ENCODE measurements around the gene OR10H3. TPM values are rescaled to one million over a fixed set of nuclear protein-coding genes. Genes with fewer than 3 reads are reported as not detected.

The OR10H3 gene
- total RNA-seq, 1 experiment from 2014 or later, result not detected

GRCh38 chr19:15788594-15789270 is 50.9 kb downstream of the OR10H3 start (continued):
- TF ChIP-seq MAX (IDR thresholded peaks at IDR 0.05) (no peak), YY1 (IDR thresholded peaks at IDR 0.05; ENCODE audit: extremely low read depth, insufficient replicate concordance, low read depth, low read length) (no peak), POLR2AphosphoS5 (IDR thresholded peaks at IDR 0.05; ENCODE audit: low read depth, low read length) (no peak), ZNF274 (IDR thresholded peaks at IDR 0.05; ENCODE audit: low read depth, low read length) (no peak), CBX3 (IDR thresholded peaks at IDR 0.05; ENCODE audit: low read depth) (no peak), JUND (IDR thresholded peaks at IDR 0.05) (no peak)

GRCh38 chr19:15790096-15790495 is 52.3 kb downstream of the OR10H3 start:
- no peak overlapping the region for H3K27ac ChIP-seq (ENCODE audit: low read depth, low read length)
- H3K9me2 ChIP-seq (ENCODE audit: insufficient read depth), result no peaks in the 10 kb centered on the region
- DNase-seq (ENCODE audit: low read depth, low spot score) (no peak), ATAC-seq (no peak; the same call in 1 of the 2 replicates)
- ChIA-PET POLR2A (no interaction called here), CTCF (no interaction called here), RAD21 (ENCODE audit: low non-redundant PET in 1 of 2, low total read pairs in 2 of 2, uncharacterized antibody in 2 of 2, unreplicated experiment in 2 of 2) (no interaction called here)
- H3K4me1 ChIP-seq (ENCODE audit: control insufficient read depth in 1 of 2, insufficient read depth in 2 of 2, low read length in 2 of 2), result peaks cover 0 to 12% of the 10 kb centered on the region in 2 experiments; a peak in 1 of 4 replicates
- TF ChIP-seq EZH2phosphoT487 (IDR thresholded peaks at IDR 0.05; ENCODE audit: borderline replicate concordance) (no peak), POLR2A (IDR thresholded peaks at IDR 0.05; ENCODE audit: borderline replicate concordance, extremely low read depth, insufficient read depth, insufficient read length) (no peak), CBX3 (IDR thresholded peaks at IDR 0.05; ENCODE audit: low read depth) (no peak), JUND (IDR thresholded peaks at IDR 0.05) (no peak), CEBPB (IDR thresholded peaks at IDR 0.05; ENCODE audit: low read depth) (no peak), SRF (IDR thresholded peaks at IDR 0.05; ENCODE audit: low read depth) (no peak), ZNF274 (IDR thresholded peaks at IDR 0.05; ENCODE audit: low read depth, low read length) (no peak), SIN3A (IDR thresholded peaks at IDR 0.05; ENCODE audit: low read depth) (no peak), POLR2AphosphoS5 (IDR thresholded peaks at IDR 0.05; ENCODE audit: low read depth, low read length) (no peak), MAX (IDR thresholded peaks at IDR 0.05) (no peak), CTCF (IDR thresholded peaks at IDR 0.05 in 2 of 3, conservative IDR thresholded peaks at IDR 0.05 in 1 of 3; ENCODE audit: borderline replicate concordance in 1 of 3, insufficient read depth in 1 of 3, low read depth in 2 of 3, low read length in 2 of 3) (no peak)
- H3K4me2 ChIP-seq (ENCODE audit: low read length), result no peak overlapping the region
- no peak overlapping the region for H3K4me3 ChIP-seq (replicated peaks in 1 of 2; ENCODE audit: low read depth in 1 of 2, low read length in 2 of 2)
- no peaks in the 10 kb centered on the region for H3K9me3 ChIP-seq (ENCODE audit: control insufficient read depth in 1 of 2, insufficient read depth in 1 of 2, low read depth in 1 of 2, low read length in 2 of 2)
- 0 out of 2 replicates have a peak, but pooled peaks cover 4% of the 10 kb centered on the region for H3K27me3 ChIP-seq (ENCODE audit: insufficient read depth, low read length)
- intact Hi-C loops (cut with micrococcal nuclease), result no loop called here
- no peak overlapping the region for H3K9ac ChIP-seq (ENCODE audit: low read length)
- no peaks in the 10 kb centered on the region for H4K20me1 ChIP-seq (ENCODE audit: insufficient read depth)
- H2AFZ ChIP-seq (ENCODE audit: low read depth, low read length, poor library complexity, severe bottlenecking), result no peak overlapping the region
- no peaks in the 10 kb centered on the region for H3K79me2 ChIP-seq (ENCODE audit: insufficient read depth, low read length)
- H3K36me3 ChIP-seq (ENCODE audit: control insufficient read depth in 1 of 2, insufficient read depth in 2 of 2, low read length in 2 of 2), result no peaks in the 10 kb centered on the region
- BruUV-seq (replicated peaks), result no TSS peak

Other genes starting within 250 kb of the OR10H3 start
- gene CYP4F22, start 229.5 kb upstream of the OR10H3 start, total RNA-seq (2021; ENCODE audit: unreplicated experiment), result 4.9 TPM
- gene CYP4F8, start 122.8 kb upstream of the OR10H3 start, total RNA-seq (2021; ENCODE audit: unreplicated experiment), result not detected
- 3.6 TPM for gene CYP4F3, start 97.1 kb upstream of the OR10H3 start, total RNA-seq (2021; ENCODE audit: unreplicated experiment)
- gene CYP4F12, start 64.9 kb upstream of the OR10H3 start, total RNA-seq (2021; ENCODE audit: unreplicated experiment), result 4.4 TPM
- not detected for gene OR10H2, start 10.0 kb upstream of the OR10H3 start, total RNA-seq (2021; ENCODE audit: unreplicated experiment)
- gene OR10H5, start 49.7 kb downstream of the OR10H3 start, total RNA-seq (2021; ENCODE audit: unreplicated experiment), result not detected
- gene OR10H1, start 77.7 kb downstream of the OR10H3 start, total RNA-seq (2021; ENCODE audit: unreplicated experiment), result 0.17 TPM
- 1.1 TPM for gene CYP4F2, start 160.1 kb downstream of the OR10H3 start, total RNA-seq (2021; ENCODE audit: unreplicated experiment)
- gene CYP4F11, start 196.5 kb downstream of the OR10H3 start, total RNA-seq (2021; ENCODE audit: unreplicated experiment), result 17.9 TPM
- not detected for gene OR10H4, start 211.0 kb downstream of the OR10H3 start, total RNA-seq (2021; ENCODE audit: unreplicated experiment)